PC-9 (cell line): ENCODE data around the gene EXOG. TPM values are rescaled to one million over a fixed set of nuclear protein-coding genes. Genes with fewer than 3 reads are reported as not detected.

ENCODE experiments used
- BruUV-seq: library from RNA; stranded (reverse); fragments of 400-500 nt; replicated peaks from 2 replicates; lab custom pipeline; 2021; lab: Mats Ljungman, UMichigan
- CTCF ChIA-PET: fragments of 300-600 bp; sonication (Branson Sonifier 250); formaldehyde crosslinking; loops from one replicate; lab custom pipeline; 2022; ENCODE audit warnings: antibody characterized with exemption; lab: Charles Lee
- POLR2A ChIA-PET: fragments of 300-600 bp; sonication (Branson Sonifier 250); formaldehyde crosslinking; loops from one replicate; lab custom pipeline; 2022; ENCODE audit warnings: antibody characterized with exemption; ENCODE audit not compliant: unreplicated experiment; lab: Charles Lee
- DNase-seq, 2 experiments: peaks; one replicate each; pipeline versions ENCODE4 v3.0.0 to v3.0.0-alpha.2; 2015 to 2022; ENCODE audit warnings: mixed read lengths in 1 of 2
- H2AFZ ChIP-seq: fragments of 200-600 bp; sonication (generic); 2 replicates; pipeline ENCODE4 v1.8.1; 2017; ENCODE audit warnings: antibody characterized with exemption
- H3F3A ChIP-seq: fragments of 200-600 bp; sonication (generic); 2 replicates; pipeline ENCODE4 v1.8.1; 2017; ENCODE audit warnings: antibody characterized with exemption, mild to moderate bottlenecking, low read depth; ENCODE audit not compliant: insufficient read depth
- H3K27ac ChIP-seq: fragments of 200-600 bp; sonication (generic); 2 replicates; pipeline ENCODE4 v1.6.1; 2016; ENCODE audit warnings: mixed run types
- H3K27me3 ChIP-seq: fragments of 200-600 bp; sonication (generic); 2 replicates; pipeline ENCODE4 v1.6.1; 2016; ENCODE audit warnings: low read depth, mixed run types; ENCODE audit not compliant: insufficient read depth
- H3K36me3 ChIP-seq: fragments of 200-600 bp; sonication (generic); 2 replicates; pipeline ENCODE4 v1.6.1; 2016; ENCODE audit warnings: low read depth, mixed run types
- H3K4me1 ChIP-seq: fragments of 200-600 bp; sonication (generic); replicated peaks from 2 replicates; pipeline ENCODE4 v1.6.1; 2016; ENCODE audit warnings: mixed run types; ENCODE audit not compliant: insufficient read depth
- H3K4me2 ChIP-seq: fragments of 200-600 bp; sonication (generic); 2 replicates; pipeline ENCODE4 v1.6.1; 2017; ENCODE audit warnings: mixed run types
- H3K4me3 ChIP-seq: fragments of 200-600 bp; sonication (generic); 2 replicates; pipeline ENCODE4 v1.6.1; 2016; ENCODE audit warnings: mixed run types
- H3K79me2 ChIP-seq: fragments of 200-600 bp; sonication (generic); 2 replicates; pipeline ENCODE4 v1.6.1; 2017; ENCODE audit warnings: low read depth, mixed run types
- H3K9me2 ChIP-seq: fragments of 200-600 bp; sonication (generic); 2 replicates; pipeline ENCODE4 v1.8.1; 2017; ENCODE audit warnings: mild to moderate bottlenecking; ENCODE audit not compliant: insufficient read depth
- H3K9me3 ChIP-seq: fragments of 200-600 bp; sonication (generic); 2 replicates; pipeline ENCODE4 v1.8.1; 2016; ENCODE audit warnings: low read depth; ENCODE audit not compliant: insufficient read depth
- H4K20me1 ChIP-seq: fragments of 200-600 bp; sonication (generic); 2 replicates; pipeline ENCODE4 v1.8.1; 2017; ENCODE audit not compliant: insufficient read depth
- CTCF ChIP-seq: fragments of 200-600 bp; sonication (generic); conservative IDR thresholded peaks from 2 replicates; pipeline ENCODE4 v1.6.1; 2017; ENCODE audit warnings: mixed run types, antibody characterized with exemption, mild to moderate bottlenecking, moderate library complexity
- EZH2 ChIP-seq: fragments of 200-600 bp; sonication (generic); IDR thresholded peaks from 2 replicates; pipeline ENCODE4 v1.8.0; 2017; ENCODE audit warnings: antibody characterized with exemption, low read depth
- intact Hi-C: fragments of 100-400 bp; cut with micrococcal nuclease; formaldehyde crosslinking; loops from one replicate; pipeline ENCODE4 v1.10.0; 2022; ENCODE audit not compliant: unreplicated experiment
- total RNA-seq: library from RNA; stranded (reverse); gene quantifications from 2 replicates; pipeline ENCODE4 v1.2.3, GENCODE V29; 2021

EXOG gene
- total RNA-seq, 1 experiment from 2014 or later = 7.5 TPM

GRCh38 chr3:38567498-38567897, 71.4 kb downstream of the EXOG start:
- no peaks in the 10 kb centered on the region for H3F3A ChIP-seq
- no TSS peak for BruUV-seq
- H3K27me3 ChIP-seq = peaks cover 7% of the 10 kb centered on the region
- H2AFZ ChIP-seq = no peak overlapping the region
- intact Hi-C loops = no loop called here
- H3K27ac ChIP-seq = no peak overlapping the region
- no peak for DNase-seq
- H3K4me3 ChIP-seq = no peak overlapping the region
- H3K79me2 ChIP-seq = no peaks in the 10 kb centered on the region
- TF ChIP-seq EZH2 = no peak
- TF ChIP-seq CTCF = no peak
- no peaks in the 10 kb centered on the region for H3K9me3 ChIP-seq
- no peaks in the 10 kb centered on the region for H3K9me2 ChIP-seq
- H3K4me2 ChIP-seq = no peak overlapping the region
- POLR2A ChIA-PET = no interaction called here
- H4K20me1 ChIP-seq = no peaks in the 10 kb centered on the region
- no peaks in the 10 kb centered on the region for H3K36me3 ChIP-seq
- CTCF ChIA-PET = no interaction called here
- no peaks in the 10 kb centered on the region for H3K4me1 ChIP-seq

GRCh38 chr3:38573111-38573510, 77.0 kb downstream of the EXOG start:
- DNase-seq = no peak
- intact Hi-C loops = no loop called here
- H3K4me3 ChIP-seq = no peak overlapping the region
- TF ChIP-seq EZH2 (no peak), CTCF (no peak)
- CTCF ChIA-PET = no interaction called here
- no peaks in the 10 kb centered on the region for H3K9me2 ChIP-seq
- H3K4me1 ChIP-seq = no peaks in the 10 kb centered on the region
- H3K27me3 ChIP-seq = peaks cover 19% of the 10 kb centered on the region
- H3F3A ChIP-seq = no peaks in the 10 kb centered on the region
- no peaks in the 10 kb centered on the region for H3K36me3 ChIP-seq
- POLR2A ChIA-PET = no interaction called here
- no peaks in the 10 kb centered on the region for H3K79me2 ChIP-seq
- no peaks in the 10 kb centered on the region for H3K9me3 ChIP-seq
- no peak overlapping the region for H3K27ac ChIP-seq
- no TSS peak for BruUV-seq
- no peaks in the 10 kb centered on the region for H4K20me1 ChIP-seq
- no peak overlapping the region for H2AFZ ChIP-seq
- no peak overlapping the region for H3K4me2 ChIP-seq

DNA sequence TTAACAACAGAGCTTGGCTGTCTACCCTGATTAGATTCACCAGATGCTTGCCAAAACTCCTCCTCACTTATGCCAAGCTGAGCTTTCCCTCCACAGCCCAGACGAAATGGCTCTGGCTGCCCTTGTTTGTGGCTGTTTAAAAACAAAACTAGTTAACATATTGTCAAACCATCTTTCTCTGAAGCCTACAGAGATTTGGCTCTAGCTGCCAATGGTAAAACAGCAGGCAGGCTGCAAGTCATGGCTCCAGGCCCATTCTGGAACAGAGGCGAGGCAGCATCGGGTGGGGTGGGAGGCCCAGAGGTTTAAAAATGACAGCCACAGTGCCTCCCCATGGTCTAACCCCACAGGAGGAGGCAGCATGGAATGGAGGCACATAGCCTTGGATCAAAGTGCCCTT, 77.4 kb downstream of the EXOG start:
- Histone ChIP-seq H2AFZ (no peak overlapping the region), H3K27ac (no peak overlapping the region), H3K36me3 (no peaks in the 10 kb centered on the region), H3K9me3 (no peaks in the 10 kb centered on the region), H3K4me2 (no peak overlapping the region), H3K9me2 (no peaks in the 10 kb centered on the region), H3K79me2 (no peaks in the 10 kb centered on the region), H4K20me1 (no peaks in the 10 kb centered on the region), H3K4me3 (no peak overlapping the region), H3K4me1 (no peaks in the 10 kb centered on the region), H3F3A (no peaks in the 10 kb centered on the region), H3K27me3 (peaks cover 19% of the 10 kb centered on the region)
- intact Hi-C loops = no loop called here
- CTCF ChIA-PET = no interaction called here
- DNase-seq = no peak
- TF ChIP-seq EZH2 (no peak), CTCF (no peak)
- POLR2A ChIA-PET = no interaction called here
- no TSS peak for BruUV-seq
